C1 segment of cervical spinal cord (tissue), 14 donors: ENCODE measurements around the gene LPAR3.
"Not testable (repeated sequence)": the region's sequence is repeated elsewhere in the genome, so short reads cannot be mapped to it uniquely, and the experiment has no call there.

Experiments
- DNase-seq, 14 donors: peaks; one replicate each; lab custom pipeline; 2025; lab: John Stamatoyannopoulos, UW

LPAR3 gene

GRCh38 chr1:84892705-84893618 is at the start of gene LPAR3:
TSS of gene LPAR3 (minus strand) at chr1:84893206. CDS start at chr1:84866120, 27,086 bp downstream.
- peak in 1 of 14 donors; percentile 3 for DNase-seq

- no peak for DNase-seq
These were observed 48.8 kb upstream of the LPAR3 start for GRCh38 chr1:84941843-84942242.

GRCh38 chr1:84940481-84940880 is 47.5 kb upstream of the LPAR3 start:
- DNase-seq: no peak

- no peak for DNase-seq
These were observed 46.8 kb upstream of the LPAR3 start for GRCh38 chr1:84939761-84940160.

- DNase-seq: no peak
These were observed 46.1 kb upstream of the LPAR3 start for GRCh38 chr1:84939151-84939550.

GRCh38 chr1:84936116-84936810 is 43.3 kb upstream of the LPAR3 start:
- peak in 8 of 14 donors; percentile 1 to 50 (median 14) for DNase-seq

- no peak for DNase-seq
These were observed 40.1 kb upstream of the LPAR3 start for GRCh38 chr1:84933011-84933611.

- DNase-seq: no peak
These were observed 37.8 kb upstream of the LPAR3 start for GRCh38 chr1:84930831-84931230.

GRCh38 chr1:84930329-84930728 is 37.3 kb upstream of the LPAR3 start:
- DNase-seq: no peak

GRCh38 chr1:84929581-84929980 is 36.6 kb upstream of the LPAR3 start:
- DNase-seq: no peak

- no peak for DNase-seq
These were observed 36.0 kb upstream of the LPAR3 start for GRCh38 chr1:84928979-84929378.

- no peak for DNase-seq
These were observed 30.3 kb upstream of the LPAR3 start for GRCh38 chr1:84923317-84923716.

- DNase-seq: no peak
These were observed 27.2 kb upstream of the LPAR3 start for GRCh38 chr1:84920159-84920558.

GRCh38 chr1:84919461-84919970 is 26.5 kb upstream of the LPAR3 start:
- no peak for DNase-seq

GRCh38 chr1:84918726-84919336 is 25.8 kb upstream of the LPAR3 start:
- DNase-seq: no peak

GRCh38 chr1:84916897-84917296 is 23.9 kb upstream of the LPAR3 start:
- DNase-seq: no peak

GRCh38 chr1:84913555-84913892 is 20.5 kb upstream of the LPAR3 start:
- DNase-seq: no peak

- DNase-seq: no peak
These were observed 19.9 kb upstream of the LPAR3 start for GRCh38 chr1:84912726-84913554.

- not testable (repeated sequence) for DNase-seq
These were observed 15.9 kb upstream of the LPAR3 start for GRCh38 chr1:84908746-84909464.
